ENCODE measurements around the gene BROX. TPM values are rescaled to one million over a fixed set of nuclear protein-coding genes. Genes with fewer than 3 reads are reported as not detected.

The BROX gene
- total RNA-seq, 1 donor from 2014 or later, result 44.2 TPM

GRCh38 chr1:222769971-222770620 is 57.7 kb downstream of the BROX start:
- Histone ChIP-seq H3K4me1 (no peaks in the 10 kb centered on the region), H3K27ac (no peak overlapping the region), H3K36me3 (no peaks in the 10 kb centered on the region), H3K27me3 (no peaks in the 10 kb centered on the region), H3K4me3 (no peak overlapping the region), H3K9me3 (peaks cover 12% of the 10 kb centered on the region)
- TF ChIP-seq CTCF (IDR thresholded peaks at IDR 0.05), result no peak
- no peak for DNase-seq
- intact Hi-C loops (cut with DNase I), result no loop called here
- ATAC-seq, result no peak

GRCh38 chr1:222772996-222773379 is 60.6 kb downstream of the BROX start:
- Histone ChIP-seq H3K27me3 (no peaks in the 10 kb centered on the region), H3K36me3 (no peaks in the 10 kb centered on the region), H3K27ac (peak overlapping the region; percentile 55), H3K9me3 (peaks cover 12% of the 10 kb centered on the region), H3K4me1 (peaks cover 9% of the 10 kb centered on the region), H3K4me3 (peak overlapping the region; percentile 38)
- DNase-seq (no peak), ATAC-seq (peak; percentile 47)
- intact Hi-C loops (cut with DNase I), result no loop called here
- no peak for TF ChIP-seq CTCF (IDR thresholded peaks at IDR 0.05)

- Histone ChIP-seq H3K27ac (no peak overlapping the region), H3K9me3 (no peaks in the 10 kb centered on the region), H3K36me3 (no peaks in the 10 kb centered on the region), H3K4me1 (peaks cover 9% of the 10 kb centered on the region), H3K27me3 (no peaks in the 10 kb centered on the region), H3K4me3 (no peak overlapping the region)
- no peak for DNase-seq
- no peak for ATAC-seq
- intact Hi-C loops (cut with DNase I), result no loop called here
- no peak for TF ChIP-seq CTCF (IDR thresholded peaks at IDR 0.05)
Measured at GRCh38 chr1:222777463-222777862, 65.1 kb downstream of the BROX start.

GRCh38 chr1:222777977-222778376 is 65.6 kb downstream of the BROX start:
- Histone ChIP-seq H3K27me3 (no peaks in the 10 kb centered on the region), H3K27ac (no peak overlapping the region), H3K36me3 (no peaks in the 10 kb centered on the region), H3K4me1 (peaks cover 9% of the 10 kb centered on the region), H3K4me3 (no peak overlapping the region), H3K9me3 (no peaks in the 10 kb centered on the region)
- ATAC-seq, result no peak
- no peak for TF ChIP-seq CTCF (IDR thresholded peaks at IDR 0.05)
- DNase-seq, result no peak
- intact Hi-C loops (cut with DNase I), result no loop called here

GRCh38 chr1:222781251-222781650 is 68.9 kb downstream of the BROX start:
- H3K27ac ChIP-seq, result no peak overlapping the region
- no peaks in the 10 kb centered on the region for H3K36me3 ChIP-seq
- no peaks in the 10 kb centered on the region for H3K9me3 ChIP-seq
- H3K4me3 ChIP-seq, result no peak overlapping the region
- H3K4me1 ChIP-seq, result peaks cover 28% of the 10 kb centered on the region
- no peaks in the 10 kb centered on the region for H3K27me3 ChIP-seq
- no peak for TF ChIP-seq CTCF (IDR thresholded peaks at IDR 0.05)
- intact Hi-C loops (cut with DNase I), result no loop called here
- ATAC-seq, result no peak
- DNase-seq, result no peak

- no peaks in the 10 kb centered on the region for H3K36me3 ChIP-seq
Measured at GRCh38 chr1:222783051-222783450, 70.7 kb downstream of the BROX start.

More at GRCh38 chr1:222783051-222783450, 70.7 kb downstream of the BROX start:
- intact Hi-C loops (cut with DNase I), result no loop called here
- H3K4me3 ChIP-seq, result no peak overlapping the region
- DNase-seq (no peak), ATAC-seq (no peak)
- no peaks in the 10 kb centered on the region for H3K27me3 ChIP-seq
- H3K27ac ChIP-seq, result no peak overlapping the region
- no peak for TF ChIP-seq CTCF (IDR thresholded peaks at IDR 0.05)
- no peaks in the 10 kb centered on the region for H3K9me3 ChIP-seq
- H3K4me1 ChIP-seq, result peaks cover 20% of the 10 kb centered on the region
